WTC11 (cell line): ENCODE data around the gene HSPA12A. TPM values are rescaled to one million over a fixed set of nuclear protein-coding genes. Genes with fewer than 3 reads are reported as not detected.

Experiments
- ATAC-seq: fragments of 200-7000 bp; cut with Tn5 transposase; 2 replicates; pipeline ENCODE4 v1.10.0; 2021; ENCODE audit warnings: mild to moderate bottlenecking, moderate library complexity
- CTCF ChIA-PET: fragments of 300-600 bp; sonication (Branson Sonifier 250); formaldehyde crosslinking; loops from one replicate; lab custom pipeline; 2021; ENCODE audit warnings: antibody characterized with exemption; lab: Charles Lee
- POLR2A ChIA-PET: fragments of 350-600 bp; sonication (Branson Sonifier 250); formaldehyde crosslinking; loops from one replicate; lab custom pipeline; 2021; ENCODE audit warnings: antibody characterized with exemption; lab: Charles Lee
- DNase-seq: peaks from one replicate; pipeline ENCODE4 v3.0.0; 2021; ENCODE audit warnings: low spot score
- H3K27ac Mint-ChIP-seq: 2 replicates; pipeline ENCODE4 v1.8.0; 2021; ENCODE audit warnings: mixed read lengths
- H3K27me3 Mint-ChIP-seq: 2 replicates; pipeline ENCODE4 v1.8.0; 2021; ENCODE audit warnings: low read depth, mild to moderate bottlenecking, moderate library complexity, mixed read lengths
- H3K36me3 Mint-ChIP-seq: 2 replicates; pipeline ENCODE4 v1.8.0; 2021; ENCODE audit warnings: mixed read lengths
- H3K4me1 Mint-ChIP-seq: 2 replicates; pipeline ENCODE4 v1.8.0; 2022; ENCODE audit warnings: mixed read lengths
- H3K4me3 Mint-ChIP-seq: 2 replicates; pipeline ENCODE4 v1.8.0; 2021; ENCODE audit warnings: mild to moderate bottlenecking, moderate library complexity, mixed read lengths
- H3K9me3 Mint-ChIP-seq: 2 replicates; pipeline ENCODE4 v1.8.0; 2021; ENCODE audit warnings: mixed read lengths
- ATF1 ChIP-seq: sonication (generic); formaldehyde crosslinking; IDR thresholded peaks from 2 replicates; pipeline ENCODE4 v1.8.1; 2023; ENCODE audit warnings: mild to moderate bottlenecking, moderate library complexity, missing genetic modification reagents
- CREM ChIP-seq: sonication (generic); formaldehyde crosslinking; IDR thresholded peaks from 2 replicates; pipeline ENCODE4 v1.8.1; 2022; ENCODE audit warnings: mild to moderate bottlenecking, missing genetic modification reagents, moderate library complexity
- ELF4 ChIP-seq: sonication (generic); formaldehyde crosslinking; IDR thresholded peaks from 2 replicates; pipeline ENCODE4 v1.8.1; 2022; ENCODE audit warnings: low read depth, mild to moderate bottlenecking, moderate library complexity, missing genetic modification reagents
- FOXK1 ChIP-seq: sonication (generic); formaldehyde crosslinking; IDR thresholded peaks from 2 replicates; pipeline ENCODE4 v1.8.0; 2022; ENCODE audit warnings: mild to moderate bottlenecking, moderate library complexity, missing genetic modification reagents
- GTF2I ChIP-seq: fragments of 250-450 bp; sonication (Bioruptor Pico); conservative IDR thresholded peaks from 2 replicates; pipeline ENCODE4 v1.4.0; 2021; ENCODE audit warnings: mild to moderate bottlenecking
- IRF2 ChIP-seq: sonication (generic); formaldehyde crosslinking; IDR thresholded peaks from 2 replicates; pipeline ENCODE4 v1.8.0; 2022; ENCODE audit warnings: low read depth, missing genetic modification reagents, borderline replicate concordance
- OVOL2 ChIP-seq: fragments of 250-450 bp; sonication (Bioruptor Pico); IDR thresholded peaks from 2 replicates; pipeline ENCODE4 v1.9.0; 2021; ENCODE audit warnings: mild to moderate bottlenecking, borderline replicate concordance
- total RNA-seq: library from RNA; stranded (reverse); gene quantifications from 3 replicates; pipeline ENCODE4 v1.2.3, GENCODE V29; 2021
- TF ChIP-seq, protein P1 (sequence below): sonication (generic); formaldehyde crosslinking; IDR thresholded peaks from 2 replicates; pipeline ENCODE4 v1.8.1; 2023; ENCODE audit warnings: mild to moderate bottlenecking, missing genetic modification reagents, borderline replicate concordance
- TF ChIP-seq, protein P2 (sequence below): fragments of 250-450 bp; sonication (Bioruptor Pico); conservative IDR thresholded peaks from 2 replicates; pipeline ENCODE4 v1.9.0; 2021; ENCODE audit warnings: mild to moderate bottlenecking
- TF ChIP-seq, protein P3 (sequence below): sonication (generic); formaldehyde crosslinking; IDR thresholded peaks from 2 replicates; pipeline ENCODE4 v1.8.1; 2022; ENCODE audit warnings: mild to moderate bottlenecking, missing genetic modification reagents, moderate library complexity, borderline replicate concordance
- TF ChIP-seq, protein P4 (sequence below): sonication (generic); formaldehyde crosslinking; IDR thresholded peaks from 2 replicates; pipeline ENCODE4 v1.8.0; 2022; ENCODE audit warnings: missing genetic modification reagents
- TF ChIP-seq, protein P5 (sequence below): sonication (generic); formaldehyde crosslinking; IDR thresholded peaks from 2 replicates; pipeline ENCODE4 v1.8.0; 2023; ENCODE audit warnings: missing genetic modification reagents, mild to moderate bottlenecking, borderline replicate concordance
- TF ChIP-seq, protein P6 (sequence below): sonication (generic); formaldehyde crosslinking; IDR thresholded peaks from 2 replicates; pipeline ENCODE4 v1.8.0; 2022; ENCODE audit warnings: mild to moderate bottlenecking, missing genetic modification reagents

Gene HSPA12A
- total RNA-seq, 1 experiment from 2014 or later: 7.2 TPM

DNA sequence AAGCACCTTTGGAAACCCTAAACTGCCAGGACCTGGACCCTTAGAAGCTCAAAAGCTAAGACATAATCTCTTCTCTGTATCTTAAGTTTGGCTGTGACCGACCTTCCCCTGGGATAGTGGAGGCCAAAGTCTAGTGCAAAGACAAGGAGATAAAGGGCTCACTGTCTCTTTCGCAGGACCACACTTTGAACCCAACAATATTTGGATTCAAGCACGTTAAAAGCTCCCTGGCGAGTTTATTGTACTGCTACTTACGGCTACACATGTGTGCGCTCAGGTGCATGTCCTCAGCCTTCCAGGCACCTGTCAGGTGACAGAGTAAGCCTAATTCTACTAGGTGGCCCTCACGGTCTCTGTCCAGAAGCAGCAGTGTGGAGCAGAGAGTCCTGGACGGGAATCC lies 65.7 kb downstream of the HSPA12A start:
- TF ChIP-seq IRF2 (CRISPR knock-in tag) (no peak), CREM (no peak), ELF4 (CRISPR knock-in tag) (no peak), FOXK1 (CRISPR knock-in tag) (no peak), OVOL2 (CRISPR knock-in tag) (no peak), ATF1 (CRISPR knock-in tag) (no peak), GTF2I (CRISPR knock-in tag) (no peak)
- TF ChIP-seq, protein P1, sequence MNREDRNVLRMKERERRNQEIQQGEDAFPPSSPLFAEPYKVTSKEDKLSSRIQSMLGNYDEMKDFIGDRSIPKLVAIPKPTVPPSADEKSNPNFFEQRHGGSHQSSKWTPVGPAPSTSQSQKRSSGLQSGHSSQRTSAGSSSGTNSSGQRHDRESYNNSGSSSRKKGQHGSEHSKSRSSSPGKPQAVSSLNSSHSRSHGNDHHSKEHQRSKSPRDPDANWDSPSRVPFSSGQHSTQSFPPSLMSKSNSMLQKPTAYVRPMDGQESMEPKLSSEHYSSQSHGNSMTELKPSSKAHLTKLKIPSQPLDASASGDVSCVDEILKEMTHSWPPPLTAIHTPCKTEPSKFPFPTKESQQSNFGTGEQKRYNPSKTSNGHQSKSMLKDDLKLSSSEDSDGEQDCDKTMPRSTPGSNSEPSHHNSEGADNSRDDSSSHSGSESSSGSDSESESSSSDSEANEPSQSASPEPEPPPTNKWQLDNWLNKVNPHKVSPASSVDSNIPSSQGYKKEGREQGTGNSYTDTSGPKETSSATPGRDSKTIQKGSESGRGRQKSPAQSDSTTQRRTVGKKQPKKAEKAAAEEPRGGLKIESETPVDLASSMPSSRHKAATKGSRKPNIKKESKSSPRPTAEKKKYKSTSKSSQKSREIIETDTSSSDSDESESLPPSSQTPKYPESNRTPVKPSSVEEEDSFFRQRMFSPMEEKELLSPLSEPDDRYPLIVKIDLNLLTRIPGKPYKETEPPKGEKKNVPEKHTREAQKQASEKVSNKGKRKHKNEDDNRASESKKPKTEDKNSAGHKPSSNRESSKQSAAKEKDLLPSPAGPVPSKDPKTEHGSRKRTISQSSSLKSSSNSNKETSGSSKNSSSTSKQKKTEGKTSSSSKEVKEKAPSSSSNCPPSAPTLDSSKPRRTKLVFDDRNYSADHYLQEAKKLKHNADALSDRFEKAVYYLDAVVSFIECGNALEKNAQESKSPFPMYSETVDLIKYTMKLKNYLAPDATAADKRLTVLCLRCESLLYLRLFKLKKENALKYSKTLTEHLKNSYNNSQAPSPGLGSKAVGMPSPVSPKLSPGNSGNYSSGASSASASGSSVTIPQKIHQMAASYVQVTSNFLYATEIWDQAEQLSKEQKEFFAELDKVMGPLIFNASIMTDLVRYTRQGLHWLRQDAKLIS (CRISPR knock-in tag): no peak
- TF ChIP-seq, protein P2, sequence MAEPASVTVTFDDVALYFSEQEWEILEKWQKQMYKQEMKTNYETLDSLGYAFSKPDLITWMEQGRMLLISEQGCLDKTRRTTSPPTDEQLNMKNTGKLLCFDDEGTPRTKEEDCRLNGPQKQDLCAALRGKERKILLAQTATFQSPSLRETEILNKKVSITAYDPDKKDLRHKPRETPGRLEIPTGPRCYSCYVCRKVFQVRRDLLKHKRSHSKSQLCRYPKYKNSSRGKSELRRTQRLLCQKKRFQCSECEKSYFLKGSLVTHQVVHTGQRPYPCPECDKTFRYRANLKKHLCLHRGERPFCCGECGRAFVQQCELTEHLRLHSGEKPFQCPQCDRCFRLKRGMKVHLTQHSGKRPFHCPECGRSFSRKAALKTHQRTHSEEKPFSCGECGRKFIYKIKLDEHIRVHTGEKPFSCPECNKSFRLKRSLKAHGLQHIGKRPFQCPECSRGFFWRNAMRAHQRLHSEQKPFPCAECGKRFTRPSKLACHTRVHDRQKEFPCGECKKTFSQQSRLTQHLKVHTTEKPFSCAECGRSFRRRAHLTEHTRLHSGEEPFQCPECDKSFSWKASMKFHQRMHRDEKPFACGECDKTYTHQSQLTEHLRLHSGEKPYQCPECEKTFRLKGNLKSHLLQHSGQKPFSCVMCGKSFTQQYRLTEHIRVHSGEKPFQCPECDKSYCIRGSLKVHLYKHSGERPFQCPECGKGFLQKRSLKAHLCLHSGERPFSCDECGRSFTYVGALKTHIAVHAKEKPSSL: no peak
- TF ChIP-seq, protein P3, sequence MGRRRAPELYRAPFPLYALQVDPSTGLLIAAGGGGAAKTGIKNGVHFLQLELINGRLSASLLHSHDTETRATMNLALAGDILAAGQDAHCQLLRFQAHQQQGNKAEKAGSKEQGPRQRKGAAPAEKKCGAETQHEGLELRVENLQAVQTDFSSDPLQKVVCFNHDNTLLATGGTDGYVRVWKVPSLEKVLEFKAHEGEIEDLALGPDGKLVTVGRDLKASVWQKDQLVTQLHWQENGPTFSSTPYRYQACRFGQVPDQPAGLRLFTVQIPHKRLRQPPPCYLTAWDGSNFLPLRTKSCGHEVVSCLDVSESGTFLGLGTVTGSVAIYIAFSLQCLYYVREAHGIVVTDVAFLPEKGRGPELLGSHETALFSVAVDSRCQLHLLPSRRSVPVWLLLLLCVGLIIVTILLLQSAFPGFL (CRISPR knock-in tag): no peak
- TF ChIP-seq, protein P4, sequence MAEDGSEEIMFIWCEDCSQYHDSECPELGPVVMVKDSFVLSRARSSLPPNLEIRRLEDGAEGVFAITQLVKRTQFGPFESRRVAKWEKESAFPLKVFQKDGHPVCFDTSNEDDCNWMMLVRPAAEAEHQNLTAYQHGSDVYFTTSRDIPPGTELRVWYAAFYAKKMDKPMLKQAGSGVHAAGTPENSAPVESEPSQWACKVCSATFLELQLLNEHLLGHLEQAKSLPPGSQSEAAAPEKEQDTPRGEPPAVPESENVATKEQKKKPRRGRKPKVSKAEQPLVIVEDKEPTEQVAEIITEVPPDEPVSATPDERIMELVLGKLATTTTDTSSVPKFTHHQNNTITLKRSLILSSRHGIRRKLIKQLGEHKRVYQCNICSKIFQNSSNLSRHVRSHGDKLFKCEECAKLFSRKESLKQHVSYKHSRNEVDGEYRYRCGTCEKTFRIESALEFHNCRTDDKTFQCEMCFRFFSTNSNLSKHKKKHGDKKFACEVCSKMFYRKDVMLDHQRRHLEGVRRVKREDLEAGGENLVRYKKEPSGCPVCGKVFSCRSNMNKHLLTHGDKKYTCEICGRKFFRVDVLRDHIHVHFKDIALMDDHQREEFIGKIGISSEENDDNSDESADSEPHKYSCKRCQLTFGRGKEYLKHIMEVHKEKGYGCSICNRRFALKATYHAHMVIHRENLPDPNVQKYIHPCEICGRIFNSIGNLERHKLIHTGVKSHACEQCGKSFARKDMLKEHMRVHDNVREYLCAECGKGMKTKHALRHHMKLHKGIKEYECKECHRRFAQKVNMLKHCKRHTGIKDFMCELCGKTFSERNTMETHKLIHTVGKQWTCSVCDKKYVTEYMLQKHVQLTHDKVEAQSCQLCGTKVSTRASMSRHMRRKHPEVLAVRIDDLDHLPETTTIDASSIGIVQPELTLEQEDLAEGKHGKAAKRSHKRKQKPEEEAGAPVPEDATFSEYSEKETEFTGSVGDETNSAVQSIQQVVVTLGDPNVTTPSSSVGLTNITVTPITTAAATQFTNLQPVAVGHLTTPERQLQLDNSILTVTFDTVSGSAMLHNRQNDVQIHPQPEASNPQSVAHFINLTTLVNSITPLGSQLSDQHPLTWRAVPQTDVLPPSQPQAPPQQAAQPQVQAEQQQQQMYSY: no peak
- TF ChIP-seq, protein P5, sequence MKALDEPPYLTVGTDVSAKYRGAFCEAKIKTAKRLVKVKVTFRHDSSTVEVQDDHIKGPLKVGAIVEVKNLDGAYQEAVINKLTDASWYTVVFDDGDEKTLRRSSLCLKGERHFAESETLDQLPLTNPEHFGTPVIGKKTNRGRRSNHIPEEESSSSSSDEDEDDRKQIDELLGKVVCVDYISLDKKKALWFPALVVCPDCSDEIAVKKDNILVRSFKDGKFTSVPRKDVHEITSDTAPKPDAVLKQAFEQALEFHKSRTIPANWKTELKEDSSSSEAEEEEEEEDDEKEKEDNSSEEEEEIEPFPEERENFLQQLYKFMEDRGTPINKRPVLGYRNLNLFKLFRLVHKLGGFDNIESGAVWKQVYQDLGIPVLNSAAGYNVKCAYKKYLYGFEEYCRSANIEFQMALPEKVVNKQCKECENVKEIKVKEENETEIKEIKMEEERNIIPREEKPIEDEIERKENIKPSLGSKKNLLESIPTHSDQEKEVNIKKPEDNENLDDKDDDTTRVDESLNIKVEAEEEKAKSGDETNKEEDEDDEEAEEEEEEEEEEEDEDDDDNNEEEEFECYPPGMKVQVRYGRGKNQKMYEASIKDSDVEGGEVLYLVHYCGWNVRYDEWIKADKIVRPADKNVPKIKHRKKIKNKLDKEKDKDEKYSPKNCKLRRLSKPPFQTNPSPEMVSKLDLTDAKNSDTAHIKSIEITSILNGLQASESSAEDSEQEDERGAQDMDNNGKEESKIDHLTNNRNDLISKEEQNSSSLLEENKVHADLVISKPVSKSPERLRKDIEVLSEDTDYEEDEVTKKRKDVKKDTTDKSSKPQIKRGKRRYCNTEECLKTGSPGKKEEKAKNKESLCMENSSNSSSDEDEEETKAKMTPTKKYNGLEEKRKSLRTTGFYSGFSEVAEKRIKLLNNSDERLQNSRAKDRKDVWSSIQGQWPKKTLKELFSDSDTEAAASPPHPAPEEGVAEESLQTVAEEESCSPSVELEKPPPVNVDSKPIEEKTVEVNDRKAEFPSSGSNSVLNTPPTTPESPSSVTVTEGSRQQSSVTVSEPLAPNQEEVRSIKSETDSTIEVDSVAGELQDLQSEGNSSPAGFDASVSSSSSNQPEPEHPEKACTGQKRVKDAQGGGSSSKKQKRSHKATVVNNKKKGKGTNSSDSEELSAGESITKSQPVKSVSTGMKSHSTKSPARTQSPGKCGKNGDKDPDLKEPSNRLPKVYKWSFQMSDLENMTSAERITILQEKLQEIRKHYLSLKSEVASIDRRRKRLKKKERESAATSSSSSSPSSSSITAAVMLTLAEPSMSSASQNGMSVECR: no peak
- TF ChIP-seq, protein P6, sequence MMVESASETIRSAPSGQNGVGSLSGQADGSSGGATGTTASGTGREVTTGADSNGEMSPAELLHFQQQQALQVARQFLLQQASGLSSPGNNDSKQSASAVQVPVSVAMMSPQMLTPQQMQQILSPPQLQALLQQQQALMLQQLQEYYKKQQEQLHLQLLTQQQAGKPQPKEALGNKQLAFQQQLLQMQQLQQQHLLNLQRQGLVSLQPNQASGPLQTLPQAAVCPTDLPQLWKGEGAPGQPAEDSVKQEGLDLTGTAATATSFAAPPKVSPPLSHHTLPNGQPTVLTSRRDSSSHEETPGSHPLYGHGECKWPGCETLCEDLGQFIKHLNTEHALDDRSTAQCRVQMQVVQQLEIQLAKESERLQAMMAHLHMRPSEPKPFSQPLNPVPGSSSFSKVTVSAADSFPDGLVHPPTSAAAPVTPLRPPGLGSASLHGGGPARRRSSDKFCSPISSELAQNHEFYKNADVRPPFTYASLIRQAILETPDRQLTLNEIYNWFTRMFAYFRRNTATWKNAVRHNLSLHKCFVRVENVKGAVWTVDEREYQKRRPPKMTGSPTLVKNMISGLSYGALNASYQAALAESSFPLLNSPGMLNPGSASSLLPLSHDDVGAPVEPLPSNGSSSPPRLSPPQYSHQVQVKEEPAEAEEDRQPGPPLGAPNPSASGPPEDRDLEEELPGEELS: no peak
- H3K27ac Mint-ChIP-seq: no peak overlapping the region
- ChIA-PET CTCF (no interaction called here), POLR2A (no interaction called here)
- ATAC-seq (no peak), DNase-seq (no peak)
- peaks cover 12% of the 10 kb centered on the region for H3K4me1 Mint-ChIP-seq
- no peak overlapping the region for H3K4me3 Mint-ChIP-seq
- H3K36me3 Mint-ChIP-seq: no peaks in the 10 kb centered on the region
- H3K9me3 Mint-ChIP-seq: no peaks in the 10 kb centered on the region
- no peaks in the 10 kb centered on the region; the same call in 1 of the 2 replicates for H3K27me3 Mint-ChIP-seq
